CD4-positive, alpha-beta T cell treated with Interleukin-2 at 100 ng/mL for 4 hours (primary cell): ENCODE data around the gene CDHR1.

Experiments
- DNase-seq: peaks from one replicate; pipeline ENCODE4 v3.0.0-alpha.2; 2020; ENCODE audit warnings: low spot score

Gene CDHR1

DNA sequence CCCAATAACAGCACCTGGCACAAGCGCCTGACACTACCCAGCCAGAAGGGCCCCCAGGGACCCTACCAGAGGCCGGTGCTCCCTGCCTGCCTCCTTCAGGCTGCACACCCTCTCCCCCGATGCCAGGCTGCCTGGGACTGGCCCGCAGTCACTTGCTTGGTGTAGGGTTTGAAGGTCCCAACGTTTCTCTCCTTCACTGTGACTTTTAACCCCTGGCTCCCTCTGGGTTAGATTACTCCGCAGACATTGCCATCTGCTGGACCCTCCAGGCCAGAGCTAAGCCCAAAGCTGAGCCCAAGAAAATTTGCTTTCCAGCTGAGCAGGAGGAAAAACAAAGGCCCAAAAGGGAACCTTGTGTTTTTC lies 6.9 kb downstream of the CDHR1 start:
- no peak for DNase-seq

DNA sequence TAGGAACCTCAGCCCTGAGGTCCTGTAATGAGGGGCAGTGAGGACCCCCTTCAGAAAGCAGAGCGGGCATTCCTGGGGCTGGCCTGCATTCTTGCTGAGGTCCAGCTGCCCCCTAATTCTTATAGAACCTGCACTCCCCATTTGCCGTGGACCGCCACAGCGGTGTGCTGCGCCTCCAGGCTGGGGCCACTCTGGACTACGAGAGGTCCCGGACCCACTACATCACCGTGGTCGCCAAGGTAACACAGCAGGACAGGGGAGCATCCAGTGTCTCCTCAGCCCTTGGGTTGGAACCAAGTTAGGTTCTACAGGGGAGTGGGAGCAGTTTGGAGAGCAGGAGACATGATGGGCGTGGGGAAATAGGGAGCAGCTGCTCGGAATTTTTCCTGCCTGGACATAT lies 7.3 kb downstream of the CDHR1 start:
- no peak for DNase-seq

DNA sequence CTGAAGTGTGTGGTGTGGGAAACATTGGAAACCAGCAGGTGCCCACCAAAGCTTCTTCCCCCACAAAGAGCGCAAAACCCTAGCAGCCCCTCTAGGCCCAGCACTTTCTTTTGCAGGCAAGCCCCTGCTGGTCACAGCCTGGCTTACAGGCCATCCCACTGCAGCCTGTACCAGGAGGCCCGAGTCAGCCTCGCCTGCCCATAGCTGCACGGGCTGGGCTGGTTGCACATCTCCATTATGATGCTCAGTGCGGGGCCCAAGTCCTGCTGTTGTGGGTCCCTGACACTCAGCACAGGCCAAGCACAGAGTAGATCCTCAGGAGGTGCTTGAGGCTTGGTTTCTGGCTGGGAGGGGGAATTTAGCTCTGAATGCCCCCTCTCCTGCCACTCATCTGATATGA lies 8.0 kb downstream of the CDHR1 start:
- DNase-seq, result no peak

DNA sequence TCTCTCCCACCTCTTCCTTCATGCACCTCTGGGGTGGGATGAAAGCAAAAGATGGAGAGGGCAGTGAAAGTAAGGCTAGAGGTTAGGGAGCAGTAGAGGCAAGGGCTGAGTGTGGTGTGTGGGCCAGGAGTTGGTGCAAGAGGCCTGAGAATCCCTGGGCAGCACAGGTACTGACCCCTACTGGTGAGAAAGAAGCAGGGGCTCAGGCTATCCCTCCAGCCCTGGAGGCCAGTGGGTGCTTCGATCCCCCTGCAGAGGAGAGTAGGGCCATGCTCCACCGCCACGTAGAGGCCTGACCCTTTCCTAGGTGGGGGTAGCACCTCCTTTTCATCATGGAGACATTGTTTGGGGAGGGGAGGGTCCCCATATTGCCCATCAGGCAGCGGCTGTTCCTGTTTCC lies 9.8 kb downstream of the CDHR1 start:
- no peak for DNase-seq

DNA sequence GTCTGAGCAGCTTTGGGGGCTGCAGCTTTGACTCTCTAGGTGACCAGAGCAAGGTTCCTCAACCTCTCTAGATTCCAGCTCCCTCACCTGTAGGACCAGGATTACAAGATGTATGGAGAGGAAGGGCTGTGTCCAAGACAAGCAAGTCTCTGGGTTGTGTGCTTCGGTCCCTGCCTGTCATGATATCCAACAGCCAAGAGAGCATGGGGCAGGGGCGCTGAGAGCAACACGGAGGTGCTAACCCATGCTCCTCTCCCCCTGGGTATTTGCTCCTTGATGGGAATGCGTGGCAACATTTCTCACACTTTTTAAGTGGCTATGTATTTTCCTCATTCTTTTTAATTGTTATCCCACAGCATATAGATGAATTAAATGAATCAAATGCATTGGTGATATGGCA lies 10.3 kb downstream of the CDHR1 start:
- DNase-seq, result no peak

DNA sequence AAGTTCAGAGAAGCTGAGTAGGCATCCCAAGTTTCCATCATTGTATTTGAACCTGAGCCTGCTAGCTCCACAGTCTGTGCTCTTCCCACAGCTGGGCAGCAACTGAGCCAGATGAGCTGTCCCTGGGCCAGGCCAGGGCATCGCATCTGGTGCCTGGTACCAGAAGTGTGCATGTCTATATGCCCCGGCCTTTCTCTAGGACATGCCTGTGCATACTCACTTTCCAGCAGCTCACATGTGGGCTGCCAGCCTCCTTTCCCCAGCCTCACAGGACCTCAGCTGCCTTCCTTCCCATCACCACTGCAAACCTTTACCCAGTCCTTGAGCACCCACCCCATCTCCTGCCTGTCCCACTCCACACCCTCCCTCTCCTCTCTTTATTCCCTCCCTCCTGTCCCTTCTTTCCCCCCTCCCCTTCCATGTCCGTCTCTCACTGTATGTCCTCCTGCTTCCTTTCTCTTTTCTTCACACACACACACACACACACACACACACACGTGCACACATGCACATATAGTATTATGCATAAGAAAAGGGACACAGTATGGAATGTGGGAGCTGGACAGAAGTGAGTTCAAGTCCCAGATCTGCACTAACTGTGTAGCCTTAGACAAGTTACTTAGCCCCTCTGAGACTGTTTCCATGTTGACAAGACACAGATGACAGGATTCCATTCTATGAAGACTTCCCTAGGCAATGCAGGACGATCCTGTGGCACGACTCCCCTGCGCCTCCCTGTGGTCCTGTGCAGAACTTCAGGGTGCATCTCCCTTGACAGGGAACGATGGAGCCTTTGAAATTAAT lies 10.9 kb downstream of the CDHR1 start:
- DNase-seq, result peak; percentile 60

DNA sequence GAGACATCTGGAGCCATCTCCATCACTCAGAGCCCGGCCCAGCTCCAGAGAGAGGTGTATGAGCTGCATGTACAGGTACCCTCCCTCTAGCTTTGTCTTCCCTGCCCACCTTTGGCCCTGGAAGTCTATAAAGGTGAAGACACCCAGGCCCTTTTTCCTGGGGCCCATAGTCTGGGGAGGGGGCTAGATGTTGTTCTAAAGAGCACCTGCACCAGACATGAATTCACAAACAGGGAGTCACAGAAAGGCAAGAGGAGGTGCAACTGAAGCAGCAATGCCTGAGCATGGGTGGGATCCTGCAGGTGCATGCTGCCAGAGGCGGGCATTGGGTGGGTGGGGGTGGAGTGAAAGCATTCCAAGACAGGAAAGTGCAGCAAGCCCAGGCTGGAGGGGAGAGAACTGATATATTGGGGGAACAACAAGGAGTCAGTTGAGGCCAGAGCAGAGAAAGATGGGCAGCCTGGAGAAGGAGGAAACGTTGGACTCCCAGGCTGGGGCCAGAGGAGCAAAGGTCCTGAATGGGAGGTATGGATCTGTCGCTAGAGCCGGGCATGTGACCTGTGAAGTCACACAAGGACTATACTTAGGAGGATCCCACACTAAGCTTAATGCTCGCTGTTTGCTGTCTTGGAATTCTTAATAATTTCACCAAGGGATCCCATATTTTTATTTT lies 11.7 kb downstream of the CDHR1 start:
- DNase-seq, result no peak

DNA sequence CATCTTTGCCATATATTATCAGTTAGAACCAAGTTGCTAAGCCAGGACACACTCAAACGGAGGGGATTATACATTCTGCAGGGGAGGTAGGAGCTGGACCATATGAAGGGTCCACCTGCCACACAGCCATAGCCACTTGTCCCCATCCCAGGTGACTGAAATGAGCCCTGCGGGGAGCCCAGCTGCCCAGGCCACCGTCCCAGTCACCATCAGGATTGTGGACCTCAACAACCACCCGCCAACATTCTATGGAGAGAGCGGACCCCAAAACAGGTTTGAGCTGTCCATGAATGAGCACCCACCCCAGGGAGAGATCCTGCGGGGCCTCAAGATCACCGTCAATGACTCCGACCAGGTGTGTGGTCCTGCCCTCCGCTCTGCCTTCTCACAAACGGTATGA lies 13.7 kb downstream of the CDHR1 start:
- no peak for DNase-seq

DNA sequence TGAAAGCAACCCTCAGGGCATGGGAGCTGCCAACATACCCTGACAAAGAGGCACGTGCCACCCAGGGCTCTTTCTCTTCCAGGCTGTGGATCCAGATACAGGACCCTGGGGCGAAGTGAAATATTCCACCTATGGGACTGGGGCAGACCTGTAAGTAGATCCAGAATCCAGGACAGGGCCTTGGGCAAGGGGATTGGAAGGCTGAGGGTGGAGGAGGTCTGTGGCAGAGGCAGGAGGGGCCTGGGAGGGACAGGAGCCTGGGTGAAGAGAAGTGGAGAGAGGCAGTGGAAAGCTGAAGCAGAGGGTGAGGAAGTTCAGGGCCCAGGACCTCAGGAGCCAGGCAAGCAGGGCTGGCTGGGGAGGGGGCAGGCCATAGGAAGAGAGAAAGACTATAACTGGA lies 17.2 kb downstream of the CDHR1 start:
- DNase-seq, result no peak

DNA sequence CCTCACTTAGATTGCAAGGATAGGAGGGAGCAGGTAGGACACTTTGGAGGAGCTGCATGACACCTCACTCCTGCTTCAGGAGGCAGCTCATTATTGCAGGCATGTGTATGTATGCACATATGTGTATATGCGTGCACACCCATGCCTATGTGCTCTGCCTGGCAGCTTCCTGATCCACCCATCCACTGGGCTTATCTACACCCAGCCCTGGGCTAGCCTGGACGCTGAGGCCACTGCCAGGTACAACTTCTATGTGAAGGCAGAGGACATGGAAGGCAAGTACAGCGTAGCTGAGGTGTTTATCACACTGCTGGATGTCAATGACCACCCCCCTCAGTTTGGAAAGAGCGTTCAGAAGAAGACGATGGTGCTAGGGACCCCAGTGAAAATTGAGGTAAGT lies 17.7 kb downstream of the CDHR1 start:
- no peak for DNase-seq

DNA sequence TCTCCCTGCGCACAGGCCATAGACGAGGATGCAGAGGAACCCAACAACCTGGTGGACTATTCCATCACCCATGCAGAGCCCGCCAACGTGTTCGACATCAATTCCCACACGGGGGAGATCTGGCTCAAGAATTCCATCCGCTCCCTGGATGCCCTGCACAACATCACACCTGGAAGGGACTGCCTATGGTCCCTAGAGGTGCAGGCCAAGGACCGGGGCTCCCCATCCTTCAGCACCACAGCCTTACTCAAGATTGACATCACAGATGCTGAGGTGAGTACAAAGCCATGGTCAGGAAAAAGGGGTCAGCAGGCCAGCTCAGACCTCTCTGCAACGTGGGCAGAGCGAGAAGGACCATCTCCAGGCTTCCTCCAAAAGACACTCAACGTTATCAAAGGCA lies 18.7 kb downstream of the CDHR1 start:
- DNase-seq, result no peak

DNA sequence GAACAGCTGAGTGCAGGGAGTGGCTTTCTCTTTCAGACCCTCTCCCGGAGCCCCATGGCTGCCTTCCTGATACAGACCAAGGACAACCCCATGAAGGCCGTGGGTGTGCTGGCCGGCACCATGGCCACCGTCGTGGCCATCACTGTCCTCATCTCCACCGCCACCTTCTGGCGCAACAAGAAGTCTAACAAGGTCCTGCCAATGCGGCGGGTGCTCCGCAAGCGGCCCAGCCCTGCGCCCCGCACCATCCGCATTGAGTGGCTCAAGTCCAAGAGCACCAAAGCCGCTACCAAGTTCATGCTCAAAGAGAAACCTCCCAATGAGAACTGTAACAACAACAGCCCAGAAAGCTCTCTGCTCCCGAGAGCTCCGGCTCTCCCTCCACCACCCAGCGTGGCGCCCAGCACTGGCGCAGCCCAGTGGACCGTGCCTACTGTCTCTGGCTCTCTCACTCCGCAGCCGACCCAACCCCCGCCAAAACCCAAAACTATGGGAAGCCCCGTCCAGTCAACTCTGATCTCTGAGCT lies 19.8 kb downstream of the CDHR1 start:
- no peak for DNase-seq

DNA sequence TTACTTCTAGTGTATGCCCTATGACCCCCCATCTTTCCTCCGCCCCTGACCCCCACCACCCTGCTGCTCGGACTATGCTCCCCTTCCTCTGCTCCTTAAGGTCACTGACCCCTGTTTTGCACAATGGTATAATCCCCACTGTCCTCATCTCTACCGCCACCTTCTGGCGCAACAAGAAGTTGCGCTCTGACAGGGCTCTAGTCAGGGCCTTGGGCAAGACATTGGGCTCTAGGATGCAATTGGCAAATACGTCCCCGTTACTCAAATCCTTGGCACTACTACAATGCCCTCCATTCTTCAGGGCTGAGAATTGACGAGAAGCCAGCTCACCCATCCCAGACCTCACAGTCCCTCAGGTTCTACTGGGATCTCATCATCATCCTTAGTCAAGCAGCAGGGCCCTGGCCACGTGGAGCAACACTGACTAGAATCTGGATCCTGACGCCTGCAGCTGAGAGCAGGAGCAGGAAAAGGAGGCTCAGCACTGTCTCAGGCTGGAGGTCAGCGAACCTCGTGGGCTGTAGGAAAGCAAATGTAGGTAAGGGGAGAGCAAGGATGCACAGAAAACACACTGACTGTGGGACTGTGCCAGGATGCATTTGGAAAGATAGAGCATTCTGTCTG lies 20.4 kb downstream of the CDHR1 start:
- peak; percentile 38 for DNase-seq

DNA sequence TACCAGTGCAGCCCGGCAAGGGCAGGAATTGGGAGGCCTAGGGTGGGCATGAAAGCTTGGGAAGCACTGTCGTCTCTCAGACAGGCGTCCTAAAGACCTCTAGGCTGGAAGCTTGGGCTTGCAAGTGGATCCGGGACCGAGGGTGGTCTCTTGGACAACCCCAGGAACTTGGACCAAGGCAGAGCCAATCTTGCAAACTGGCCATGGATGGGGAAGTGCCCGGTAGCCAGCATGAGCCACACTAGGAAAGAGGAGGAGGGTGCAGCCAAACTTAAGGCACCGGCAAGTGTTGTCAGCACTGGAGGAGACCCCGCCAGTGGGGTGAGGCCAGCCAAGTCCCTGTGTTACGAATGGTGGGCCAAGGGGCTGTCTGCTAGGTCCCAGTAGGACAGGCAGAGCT lies 22.5 kb downstream of the CDHR1 start:
- DNase-seq, result no peak

DNA sequence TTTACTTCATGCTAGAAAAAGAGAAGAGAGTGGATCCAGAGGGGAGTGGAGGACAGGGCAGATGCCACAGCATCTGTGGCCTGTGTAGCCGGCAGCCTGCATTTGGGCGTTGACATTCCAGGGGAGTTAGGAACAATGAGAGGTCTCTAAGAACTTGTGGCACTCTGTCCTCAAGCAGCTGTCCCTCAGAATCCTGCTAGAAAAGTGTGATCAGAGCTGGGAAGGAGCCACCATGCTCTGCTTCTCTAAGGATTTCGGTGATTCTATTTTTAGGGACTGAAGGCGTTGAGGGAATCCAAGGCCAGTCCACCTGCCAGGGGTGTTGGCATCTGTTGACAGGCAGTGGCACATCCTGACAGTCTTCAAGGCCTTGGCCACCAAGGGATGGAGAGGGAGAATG lies 23.4 kb downstream of the CDHR1 start:
- no peak for DNase-seq

DNA sequence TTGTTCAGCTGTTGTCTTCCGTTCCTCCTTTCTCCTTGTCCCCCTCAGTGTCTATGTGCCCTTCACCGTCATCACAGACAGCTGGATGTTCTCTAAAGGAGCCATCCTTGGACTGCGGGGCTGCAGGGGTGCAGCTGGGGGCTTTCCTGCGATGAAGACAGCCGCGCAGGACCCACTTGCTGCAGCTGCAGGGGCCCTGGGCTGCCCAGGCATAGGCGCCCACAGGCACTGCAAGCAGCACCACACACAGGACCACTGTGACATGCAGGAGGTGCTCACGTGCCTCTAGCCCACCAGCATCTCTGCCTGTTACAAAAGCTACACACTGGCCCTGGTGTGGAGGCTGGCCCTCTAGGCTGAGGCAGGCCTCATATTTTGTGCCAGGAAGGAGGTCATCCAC lies 27.6 kb downstream of the CDHR1 start:
- DNase-seq, result no peak

DNA sequence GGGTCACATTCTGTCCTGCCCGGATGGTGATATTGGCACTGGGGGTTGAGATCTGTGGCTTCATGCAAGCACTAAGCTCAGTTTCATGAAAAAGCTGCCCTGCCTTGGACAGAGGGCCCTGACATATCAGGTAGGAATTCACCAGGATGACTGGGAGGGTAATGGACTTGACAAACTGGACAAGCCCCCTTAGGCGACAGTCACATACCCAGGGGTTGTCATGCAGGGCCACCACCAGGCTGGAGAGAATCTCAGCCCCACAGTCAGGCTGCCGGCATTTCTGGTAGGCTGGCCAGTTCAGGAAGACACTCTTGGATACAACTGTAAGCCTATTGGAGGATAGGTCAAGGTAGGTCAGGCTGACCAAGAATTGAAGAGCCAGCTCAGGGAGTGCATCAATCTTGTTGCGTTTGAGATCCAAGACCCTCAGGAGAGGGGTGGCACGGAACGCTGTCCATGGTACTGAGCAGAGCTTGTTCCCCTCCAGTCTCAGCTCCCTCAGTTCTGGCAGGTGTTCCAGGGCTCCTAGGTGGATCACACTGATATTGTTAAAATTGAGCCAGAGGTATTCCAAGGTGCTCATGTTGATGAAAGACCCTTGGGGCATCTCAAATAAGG lies 30.2 kb downstream of the CDHR1 start:
- no peak for DNase-seq

DNA sequence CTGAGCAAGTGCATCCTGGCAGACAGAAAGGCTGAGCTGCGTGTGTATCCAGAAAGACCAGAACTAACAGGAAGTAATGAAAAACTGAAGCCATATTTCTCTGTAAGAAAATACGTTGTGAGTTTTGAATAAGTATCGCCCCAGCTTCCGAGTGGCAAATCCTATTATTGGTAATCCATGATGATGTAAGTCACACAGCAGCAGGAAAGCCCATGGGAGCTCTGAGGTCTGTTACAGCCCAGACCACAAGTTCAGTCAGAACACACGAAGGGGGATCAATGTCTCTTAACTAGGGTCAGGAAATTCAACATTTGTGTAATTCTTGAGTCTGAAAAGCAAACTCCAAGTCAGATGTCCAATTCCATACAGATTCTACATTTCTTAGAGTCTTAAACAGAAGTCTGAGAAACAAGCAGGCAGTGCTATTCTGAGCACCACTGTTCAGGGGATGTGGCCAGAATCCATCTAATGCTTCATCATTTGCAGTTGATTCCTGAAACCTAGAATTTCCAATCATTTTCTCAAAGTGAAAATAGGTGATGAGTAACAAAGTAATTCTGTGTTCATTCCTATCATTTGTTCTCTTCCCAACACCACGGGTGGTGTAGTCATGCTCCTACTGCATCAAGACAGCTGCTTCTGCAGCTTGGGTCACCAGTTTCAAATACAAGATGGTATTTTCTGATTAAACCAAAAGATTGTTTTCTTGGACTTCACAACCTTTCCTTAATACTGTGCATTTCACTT lies 31.3 kb downstream of the CDHR1 start, which contains the start of gene LRIT2:
TSS of gene LRIT2 (minus strand) at position 118 of the 747 bp plus-strand sequence. CDS start at position 94, 24 bp downstream.
- no peak for DNase-seq

DNA sequence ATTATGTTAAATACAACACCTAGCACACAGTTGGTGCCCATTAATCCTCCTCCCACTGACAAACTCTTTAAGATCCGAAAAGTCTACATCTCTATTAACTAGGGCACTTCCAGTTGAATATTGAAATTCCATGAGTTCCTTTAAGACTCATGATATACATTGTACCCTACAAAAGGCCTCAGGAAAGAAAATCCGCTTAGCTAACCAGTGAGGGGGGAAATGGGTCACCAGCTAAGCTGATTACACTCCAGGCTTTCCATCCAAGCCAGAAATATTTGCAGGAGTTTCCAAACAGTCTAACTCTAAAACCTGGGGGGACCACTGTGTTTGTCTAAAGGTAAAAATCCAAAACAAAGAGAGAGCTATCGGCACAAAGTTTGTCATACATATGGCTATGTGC lies 32.3 kb downstream of the CDHR1 start:
- DNase-seq, result no peak

DNA sequence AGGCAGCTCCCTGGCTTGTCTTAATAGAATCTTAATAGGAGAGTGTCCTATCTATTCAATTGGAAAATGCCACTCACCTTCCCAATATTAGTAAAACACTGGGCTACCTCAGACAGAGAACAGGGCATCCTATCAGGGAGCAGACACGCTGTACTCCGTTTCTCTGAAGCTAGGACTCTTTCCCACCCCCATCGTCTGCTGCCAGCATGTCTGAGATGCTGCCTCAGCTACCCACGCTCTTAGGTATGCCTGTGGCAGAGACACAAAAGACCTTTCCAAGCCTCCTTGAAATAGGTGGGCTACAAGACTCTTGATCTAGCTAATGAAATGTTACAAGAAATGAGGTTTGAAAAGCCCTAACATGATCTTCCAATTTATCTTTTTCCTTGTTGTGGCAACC lies 33.5 kb downstream of the CDHR1 start:
- DNase-seq, result no peak

DNA sequence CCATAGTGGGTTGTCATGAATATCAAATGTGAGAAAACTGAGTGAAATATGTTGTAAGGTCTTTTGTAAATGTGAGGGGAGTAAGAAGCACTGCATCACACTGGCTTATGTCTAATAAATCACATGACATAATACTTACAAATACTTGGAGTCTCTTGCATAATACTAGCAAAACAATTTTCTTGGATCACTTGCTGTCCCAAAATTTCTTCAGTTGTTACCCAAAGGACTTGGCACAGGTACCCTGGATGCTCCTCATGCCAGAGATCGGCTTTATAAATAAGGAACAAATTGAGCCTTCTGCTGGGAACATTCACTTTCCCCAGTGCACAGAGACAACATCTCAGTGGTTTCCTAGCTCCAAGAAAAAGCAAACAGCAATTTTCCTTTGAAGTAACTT lies 36.0 kb downstream of the CDHR1 start:
- no peak for DNase-seq

DNA sequence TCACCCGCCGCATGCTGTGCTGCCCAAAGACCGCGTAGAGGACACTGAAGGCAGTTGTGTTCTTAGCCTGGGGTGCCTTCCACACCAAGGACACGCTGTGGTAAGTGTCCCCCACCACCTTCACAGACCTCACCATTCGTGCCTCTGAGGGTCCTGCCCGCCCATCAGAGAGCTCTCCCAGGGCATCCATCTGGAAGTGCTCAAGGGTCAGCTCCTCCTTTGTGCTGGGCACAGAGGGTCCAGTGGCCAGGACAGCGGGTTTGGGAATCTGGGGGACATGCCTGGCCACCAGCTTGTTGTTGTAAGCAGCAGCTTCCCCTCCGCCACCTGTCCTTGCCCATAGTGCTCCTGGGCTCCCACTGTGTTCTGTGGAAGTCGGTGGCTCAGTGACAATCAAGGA lies 38.0 kb downstream of the CDHR1 start:
- DNase-seq, result no peak
